Stimulated activated CD8-positive, alpha-beta memory T cell treated with anti-CD3 and anti-CD28 coated beads, Interleukin-2, amount 100 ng/mL, for 48 hours (primary cell): Measurements from ENCODE around the gene ALDOC.
"Not testable (repeated sequence)": the region's sequence is repeated elsewhere in the genome, so short reads cannot be mapped to it uniquely, and the experiment has no call there.

Experiments
- DNase-seq, 2 donors: peaks; one replicate each; pipeline ENCODE4 v3.0.0-alpha.2; 2020; ENCODE audit warnings: low read depth in 2 of 2

The ALDOC gene

GRCh38 chr17:28582513-28582912 is 5.8 kb upstream of the ALDOC start:
- DNase-seq, result no peak

GRCh38 chr17:28580959-28581358 is 4.3 kb upstream of the ALDOC start:
- DNase-seq, result no peak

GRCh38 chr17:28579526-28579925 is 2.8 kb upstream of the ALDOC start:
- peak in 1 of 2 donors; percentile 13 for DNase-seq

DNA sequence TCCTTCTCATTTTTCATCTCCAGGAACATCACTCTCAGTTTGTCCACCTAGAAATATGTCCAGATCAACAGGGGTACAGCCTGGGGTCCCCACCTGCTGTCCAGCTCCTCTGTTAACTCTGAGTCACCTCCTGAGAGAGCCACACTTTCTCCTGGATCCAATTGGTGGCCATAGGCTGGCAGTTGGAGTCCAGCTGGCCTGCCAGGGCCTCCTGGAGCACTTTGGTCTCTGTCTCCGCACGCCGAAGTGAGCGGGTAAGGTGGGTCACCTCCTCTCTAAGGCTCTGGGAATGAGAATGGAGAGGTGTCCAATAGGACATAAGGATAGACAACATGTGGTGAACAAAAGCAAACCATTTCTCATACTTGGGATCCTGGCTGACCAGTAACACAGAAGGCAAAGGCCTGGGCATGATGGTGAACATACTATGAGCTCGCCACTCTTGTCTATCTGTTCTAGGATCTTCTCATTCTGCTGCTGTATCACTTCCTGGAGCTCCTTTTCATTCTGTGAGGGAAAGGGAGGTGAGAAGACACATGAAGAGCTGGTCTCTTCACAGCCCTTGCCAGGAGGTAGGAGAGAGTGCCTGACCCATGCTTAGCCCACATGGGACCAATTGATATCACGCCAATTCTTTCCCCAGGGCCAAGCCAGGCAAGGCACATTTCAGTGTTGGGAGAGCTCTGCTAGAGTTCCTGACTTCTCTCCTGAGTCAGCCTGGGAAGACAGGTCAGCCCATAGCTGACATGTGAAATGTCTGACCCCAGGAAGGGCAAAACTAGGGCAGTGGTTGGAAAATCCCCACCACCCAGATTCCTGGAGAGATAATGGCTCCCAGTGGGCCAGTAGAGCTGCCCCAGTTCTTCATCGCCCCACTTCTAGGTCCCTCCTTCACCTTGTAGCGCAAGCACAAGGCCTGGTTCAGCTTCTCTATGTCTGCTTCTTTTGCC is 1.8 kb upstream of the ALDOC start:
- no peak for DNase-seq

DNA sequence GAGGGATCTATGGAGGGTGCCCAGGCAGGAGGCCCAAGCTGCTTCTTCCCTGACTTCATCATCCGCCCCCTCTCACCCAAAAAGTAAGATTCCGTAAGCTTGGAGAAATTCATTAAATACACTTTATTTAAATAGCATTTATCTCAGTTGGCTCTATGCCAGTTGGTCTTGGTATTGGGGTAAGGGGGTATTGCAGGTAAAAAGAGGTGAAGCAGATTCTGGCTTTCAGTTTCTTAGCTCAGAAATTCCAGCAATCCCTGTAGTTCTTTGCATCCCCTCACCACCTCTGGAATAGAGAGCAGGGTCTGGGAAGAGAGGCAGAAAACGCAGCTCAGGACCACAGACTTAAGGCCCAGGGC is 750 bp upstream of the ALDOC start:
- DNase-seq, result no peak

- DNase-seq, result not testable (repeated sequence)
These were observed 679 bp downstream of the ALDOC start for GRCh38 chr17:28576016-28576415.

DNA sequence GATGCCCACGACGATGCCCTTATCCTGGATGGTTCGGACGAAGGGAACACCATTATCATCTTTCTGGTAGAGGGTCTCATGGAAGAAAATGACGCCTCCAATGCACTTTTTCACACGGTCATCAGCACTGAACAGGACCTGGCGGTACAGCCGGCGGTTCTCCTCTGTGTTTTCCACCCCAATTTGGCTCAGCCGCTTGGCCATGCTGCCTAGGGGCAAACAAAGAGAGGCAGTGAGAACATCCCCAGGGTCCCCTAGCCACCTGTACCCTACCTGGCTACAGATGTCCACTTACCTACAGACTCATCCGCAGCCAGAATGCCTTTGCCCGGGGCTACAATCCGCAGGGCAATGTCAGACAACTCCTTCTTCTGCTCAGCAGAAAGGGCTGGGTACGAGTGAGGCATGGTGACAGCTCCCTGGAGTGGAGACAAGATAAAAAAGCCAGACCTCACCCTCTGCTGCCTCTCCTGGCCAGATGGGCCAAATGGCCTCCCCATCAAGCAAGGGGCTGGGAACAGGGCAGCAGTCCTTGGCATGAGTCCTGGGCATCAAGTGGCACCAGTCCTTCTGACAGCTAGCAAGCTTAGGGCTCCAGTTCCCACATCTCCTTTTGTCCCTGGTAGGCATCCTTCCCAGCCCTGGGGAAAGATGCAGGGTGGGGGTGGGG is 1.4 kb downstream of the ALDOC start:
- no peak for DNase-seq

DNA sequence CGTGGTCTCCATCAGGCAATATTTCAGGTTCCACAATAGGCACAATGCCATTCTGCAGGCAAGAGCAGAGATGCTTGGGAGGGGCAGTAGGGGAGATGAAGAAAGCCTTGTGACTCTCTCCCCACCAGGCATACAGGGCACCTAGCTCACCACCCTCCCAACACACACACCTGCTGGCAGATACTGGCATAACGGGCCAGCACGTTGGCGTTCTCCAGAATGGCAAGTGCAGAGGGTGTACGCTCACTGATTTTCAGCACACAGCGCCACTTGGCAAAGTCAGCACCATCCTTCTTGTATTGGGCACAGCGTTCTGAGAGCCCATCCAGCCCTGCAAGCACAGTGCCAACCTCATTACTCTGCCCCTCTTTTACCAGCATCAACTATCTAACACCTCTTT is 2.2 kb downstream of the ALDOC start:
- no peak for DNase-seq

- DNase-seq, result no peak
These were observed 2.7 kb downstream of the ALDOC start for GRCh38 chr17:28573966-28574480.

- no peak for DNase-seq
These were observed 3.2 kb downstream of the ALDOC start for GRCh38 chr17:28573521-28573920.

DNA sequence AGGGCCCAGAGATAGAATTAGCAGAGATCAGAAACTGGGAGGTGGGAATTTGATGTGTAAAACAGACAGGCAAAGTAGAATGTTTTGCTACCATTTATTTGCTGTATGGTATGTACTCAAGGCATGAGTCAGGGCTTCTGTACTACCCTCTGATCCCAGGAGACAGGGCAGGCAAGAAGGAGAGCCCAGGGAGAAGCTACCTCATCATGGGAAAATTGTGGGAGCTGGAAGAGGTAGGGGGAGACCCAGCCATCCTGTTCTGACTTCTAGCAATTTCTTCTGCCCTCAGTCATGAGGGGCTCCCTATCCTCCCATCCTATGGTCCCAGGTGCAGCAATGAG is 3.7 kb downstream of the ALDOC start:
- no peak for DNase-seq

DNA sequence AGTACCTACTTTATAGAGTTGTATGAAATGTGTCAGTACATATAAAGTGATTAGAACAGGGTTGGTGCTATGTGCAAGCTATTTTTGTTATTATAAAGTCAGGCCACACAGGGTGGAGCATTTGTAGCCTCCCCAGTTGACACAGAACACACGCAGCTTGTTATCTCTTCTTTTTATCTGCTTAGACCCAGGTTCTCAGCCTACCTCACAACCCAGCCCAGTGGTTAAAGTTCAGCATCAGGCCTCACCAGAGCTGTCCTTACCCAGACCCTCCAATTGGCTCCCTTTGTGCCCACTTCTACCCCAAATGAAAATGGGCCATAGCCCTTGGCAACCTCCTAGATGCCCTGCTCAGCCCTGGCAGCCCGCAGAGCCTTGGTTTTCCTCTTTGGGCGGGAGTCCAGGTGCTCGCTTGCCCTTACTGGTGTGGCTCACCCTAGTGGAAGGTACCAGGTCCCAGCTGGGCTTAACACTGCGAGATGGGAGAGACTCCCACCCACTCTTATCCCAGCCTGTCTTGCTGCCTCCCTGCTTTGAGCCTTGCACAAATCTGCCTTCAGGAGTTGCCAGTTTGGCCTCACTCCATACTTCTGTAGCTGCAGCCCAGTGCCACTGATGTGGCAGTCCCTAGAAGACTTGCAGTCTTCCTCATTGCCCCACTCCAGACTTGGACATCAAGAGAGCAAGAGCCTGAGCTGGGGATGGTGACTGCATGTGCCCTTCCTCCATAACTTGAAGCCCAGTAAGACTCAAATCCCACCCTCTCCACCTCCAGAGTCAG is 4.2 kb downstream of the ALDOC start:
- DNase-seq, result no peak

GRCh38 chr17:28571361-28572122 is 5.2 kb downstream of the ALDOC start, which contains the start of gene PIGS:
PIGS (minus strand) TSS chr17:28571524; CDS start chr17:28571496, 28 bp downstream.
- peak; percentile 91 for DNase-seq

GRCh38 chr17:28570716-28571360 is 5.9 kb downstream of the ALDOC start:
- DNase-seq, result no peak

DNA sequence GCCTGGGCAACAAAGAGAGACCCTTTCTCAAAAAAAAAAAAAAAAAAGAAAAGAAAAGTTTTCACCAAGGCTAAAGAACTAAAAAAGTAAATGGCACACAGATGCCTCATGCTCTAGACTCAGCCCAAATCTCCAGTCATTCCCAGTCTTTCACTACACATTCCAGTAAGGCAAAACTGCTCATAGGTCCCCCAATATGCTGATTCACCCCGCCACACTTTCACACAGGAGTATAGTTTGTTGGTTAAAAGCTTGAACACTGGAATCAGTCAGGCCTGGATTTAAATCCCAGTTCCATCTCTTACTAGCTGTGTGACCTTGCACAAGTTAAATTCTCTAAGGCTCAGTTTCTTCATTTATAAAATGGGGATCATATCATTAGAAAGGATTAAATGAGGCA is 7.2 kb downstream of the ALDOC start:
- DNase-seq, result no peak

DNA sequence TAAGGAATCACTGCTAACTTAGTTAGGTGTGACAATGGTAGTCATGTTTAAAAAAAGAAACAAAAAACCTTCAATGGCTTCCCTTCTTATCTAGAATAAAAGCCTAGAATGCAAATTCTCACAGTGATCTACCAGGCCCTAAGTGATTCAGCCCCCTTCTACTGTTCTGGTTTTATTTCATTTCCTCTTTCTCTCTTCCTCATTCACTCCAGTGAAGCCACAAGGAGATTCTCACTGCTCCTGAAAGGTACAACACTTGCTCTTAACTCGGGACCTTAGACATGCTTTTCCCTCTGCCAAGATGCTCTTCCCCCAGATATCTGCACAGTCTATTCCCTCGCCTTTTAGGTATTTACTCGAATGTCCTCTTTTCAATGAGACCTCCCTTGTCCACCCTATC is 9.1 kb downstream of the ALDOC start:
- no peak for DNase-seq

GRCh38 chr17:28563475-28563874 is 13.2 kb downstream of the ALDOC start:
- no peak for DNase-seq

GRCh38 chr17:28555022-28555421 is 21.7 kb downstream of the ALDOC start:
- no peak for DNase-seq

- DNase-seq, result no peak
These were observed 22.1 kb downstream of the ALDOC start for GRCh38 chr17:28554565-28554964.

DNA sequence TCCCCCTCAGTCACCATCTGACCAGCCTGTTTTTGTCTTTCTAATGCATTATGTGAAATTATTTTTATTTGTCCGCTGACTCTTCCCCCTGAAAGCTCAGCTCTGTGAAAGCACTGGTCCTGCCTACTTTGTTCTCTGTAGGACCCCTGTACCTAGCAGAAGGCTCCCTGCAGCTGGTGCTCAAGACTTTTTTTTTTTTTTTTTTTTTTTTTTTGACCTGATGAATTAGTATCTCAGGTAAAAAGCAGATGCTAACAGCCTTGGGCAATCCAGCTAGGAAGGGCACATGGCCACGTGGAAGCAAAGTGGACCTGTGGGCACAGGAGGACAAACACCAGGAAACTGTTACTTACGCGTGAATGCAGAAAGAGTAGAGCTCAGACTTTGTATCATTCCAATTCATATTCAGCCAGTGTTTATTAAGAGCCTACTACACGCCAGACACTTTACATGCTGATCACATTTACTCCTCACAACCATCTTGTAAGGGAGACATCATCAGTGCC is 23.6 kb downstream of the ALDOC start:
- no peak for DNase-seq
